ENCODE data around the gene SATB2. TPM values are rescaled to one million over a fixed set of nuclear protein-coding genes. Genes with fewer than 3 reads are reported as not detected.

The SATB2 gene
- total RNA-seq, 4 donors from 2014 or later = 62.0 to 104 (median 91.1) TPM

DNA sequence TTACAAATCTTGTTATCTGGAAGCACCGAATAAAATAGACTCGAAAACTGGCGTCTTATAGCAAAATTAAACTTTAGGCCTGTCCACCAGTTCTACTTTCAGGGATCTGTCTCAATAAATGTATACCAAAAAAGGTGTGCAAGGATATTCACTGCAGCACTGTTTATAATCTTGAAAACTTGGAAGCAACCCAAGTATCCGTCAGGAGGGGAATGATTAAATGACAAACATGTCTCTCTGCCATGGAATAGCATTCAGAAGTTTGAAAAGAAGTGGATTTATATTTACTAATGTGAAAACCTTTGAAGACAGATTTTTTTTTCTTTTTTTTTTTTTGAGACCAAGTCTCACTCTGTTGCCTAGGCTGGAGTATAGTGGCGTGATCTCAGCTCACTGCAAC is 32.3 kb upstream of the SATB2 start:
- H3K27ac ChIP-seq = no peak overlapping the region
- TF ChIP-seq, protein P1, sequence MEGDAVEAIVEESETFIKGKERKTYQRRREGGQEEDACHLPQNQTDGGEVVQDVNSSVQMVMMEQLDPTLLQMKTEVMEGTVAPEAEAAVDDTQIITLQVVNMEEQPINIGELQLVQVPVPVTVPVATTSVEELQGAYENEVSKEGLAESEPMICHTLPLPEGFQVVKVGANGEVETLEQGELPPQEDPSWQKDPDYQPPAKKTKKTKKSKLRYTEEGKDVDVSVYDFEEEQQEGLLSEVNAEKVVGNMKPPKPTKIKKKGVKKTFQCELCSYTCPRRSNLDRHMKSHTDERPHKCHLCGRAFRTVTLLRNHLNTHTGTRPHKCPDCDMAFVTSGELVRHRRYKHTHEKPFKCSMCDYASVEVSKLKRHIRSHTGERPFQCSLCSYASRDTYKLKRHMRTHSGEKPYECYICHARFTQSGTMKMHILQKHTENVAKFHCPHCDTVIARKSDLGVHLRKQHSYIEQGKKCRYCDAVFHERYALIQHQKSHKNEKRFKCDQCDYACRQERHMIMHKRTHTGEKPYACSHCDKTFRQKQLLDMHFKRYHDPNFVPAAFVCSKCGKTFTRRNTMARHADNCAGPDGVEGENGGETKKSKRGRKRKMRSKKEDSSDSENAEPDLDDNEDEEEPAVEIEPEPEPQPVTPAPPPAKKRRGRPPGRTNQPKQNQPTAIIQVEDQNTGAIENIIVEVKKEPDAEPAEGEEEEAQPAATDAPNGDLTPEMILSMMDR (IDR thresholded peaks at IDR 0.05) = no peak
- no peak for TF ChIP-seq POLR2A (IDR thresholded peaks at IDR 0.05)

DNA sequence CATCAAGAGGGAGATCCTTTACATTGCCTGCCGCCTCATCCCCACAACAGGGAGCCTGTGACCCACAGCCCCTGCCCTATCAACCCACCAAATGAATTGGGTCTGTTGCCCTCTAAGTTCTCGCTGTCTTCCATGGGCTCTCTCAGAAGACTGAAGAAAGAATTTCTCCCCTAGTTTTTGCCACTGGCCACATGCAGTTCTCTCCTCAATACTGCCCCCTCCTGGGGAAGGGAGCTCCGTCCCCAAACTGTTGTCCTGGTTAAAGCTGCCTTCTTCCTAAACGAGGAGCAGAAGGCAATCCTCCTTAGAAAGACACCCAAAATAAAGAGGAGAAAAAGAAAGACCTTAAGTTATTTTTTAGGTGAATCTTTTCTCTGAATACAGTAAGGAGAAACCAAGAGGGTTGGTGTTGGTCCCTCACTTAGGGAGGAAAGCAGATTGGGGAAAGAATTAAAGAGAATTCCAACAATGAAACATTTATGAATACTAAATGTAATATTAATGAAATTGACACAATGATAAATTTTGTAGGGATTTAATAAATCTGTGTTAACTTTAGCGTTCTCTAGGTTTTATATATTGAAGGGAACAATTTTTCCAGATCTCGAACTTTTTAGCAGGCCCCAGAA is 31.1 kb upstream of the SATB2 start:
- H3K9me3 ChIP-seq = no peaks in the 10 kb centered on the region
- no peaks in the 10 kb centered on the region for H3K4me1 ChIP-seq
- no peak overlapping the region for H3K4me3 ChIP-seq
- no peak overlapping the region for H3K27ac ChIP-seq
- TF ChIP-seq POLR2A (IDR thresholded peaks at IDR 0.05) = no peak
- TF ChIP-seq, protein P1 (IDR thresholded peaks at IDR 0.05) = peak in 5 of 6 experiments; percentile 7 to 70 (median 60)
- H3K27me3 ChIP-seq = no peaks in the 10 kb centered on the region
- DNase-seq = peak in 1 of 3 donors; percentile 76
- H3K36me3 ChIP-seq = no peaks in the 10 kb centered on the region

More for the DNA sequence above, 32.3 kb upstream of the SATB2 start:
- H3K36me3 ChIP-seq = no peaks in the 10 kb centered on the region
- no peak for DNase-seq
- H3K4me3 ChIP-seq = no peak overlapping the region
- no peaks in the 10 kb centered on the region for H3K9me3 ChIP-seq
- H3K4me1 ChIP-seq = no peaks in the 10 kb centered on the region
- H3K27me3 ChIP-seq = no peaks in the 10 kb centered on the region

DNA sequence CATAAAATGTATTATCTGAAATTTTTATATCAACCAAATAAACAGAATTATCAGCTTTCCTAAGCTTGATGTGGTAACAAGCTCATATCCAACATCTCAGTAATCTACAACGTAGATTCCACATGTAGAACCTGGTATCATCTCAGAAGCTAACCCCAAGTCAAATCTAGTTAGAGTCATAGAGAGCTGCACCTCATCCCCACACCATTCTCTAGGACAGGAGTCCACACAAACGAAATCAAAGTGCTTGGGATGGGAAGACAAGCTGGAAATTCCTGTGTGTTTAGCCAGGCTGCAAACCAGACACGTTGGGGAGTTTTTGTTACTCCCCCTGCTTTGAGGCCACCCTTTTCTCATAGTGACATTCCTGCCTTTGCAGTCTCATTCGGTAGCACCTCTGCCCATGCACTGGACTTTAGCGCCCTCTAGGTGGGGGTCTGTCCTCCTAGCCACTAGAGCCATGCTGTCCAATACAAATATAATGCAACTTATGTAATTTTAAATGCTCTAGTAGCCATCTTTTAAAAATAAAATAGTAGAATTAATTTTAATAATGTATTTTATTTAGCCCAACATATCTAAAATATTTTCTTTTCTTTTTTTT is 28.1 kb upstream of the SATB2 start:
- TF ChIP-seq POLR2A (IDR thresholded peaks at IDR 0.05) = no peak
- TF ChIP-seq, protein P1 (IDR thresholded peaks at IDR 0.05) = peak in 4 of 6 experiments; percentile 16 to 63 (median 54)
- Histone ChIP-seq H3K9me3 (no peaks in the 10 kb centered on the region), H3K4me1 (no peaks in the 10 kb centered on the region), H3K27ac (no peak overlapping the region), H3K27me3 (no peaks in the 10 kb centered on the region), H3K36me3 (no peaks in the 10 kb centered on the region), H3K4me3 (no peak overlapping the region)
- peak in 2 of 3 donors; percentile 68 to 79 for DNase-seq

DNA sequence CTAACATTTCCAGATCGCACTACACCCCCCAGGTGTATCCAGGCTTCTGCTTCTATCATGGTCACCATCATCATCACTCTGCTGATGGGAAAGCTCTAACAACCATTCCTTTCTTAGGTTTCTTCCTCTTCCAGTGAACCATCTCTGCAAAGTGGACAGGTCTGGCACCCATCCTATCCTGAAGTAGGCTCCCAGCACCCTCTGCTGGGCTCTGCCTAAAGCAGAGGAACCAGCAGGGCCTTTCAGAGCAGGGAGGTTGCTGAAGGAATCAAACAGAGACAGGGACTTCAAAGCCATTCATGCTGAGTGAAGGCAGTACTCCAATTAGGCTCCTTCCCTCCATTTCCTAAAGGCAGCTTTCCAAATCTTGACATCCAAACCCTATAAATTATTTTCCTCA is 27.2 kb upstream of the SATB2 start:
- Histone ChIP-seq H3K4me1 (no peaks in the 10 kb centered on the region), H3K4me3 (no peak overlapping the region), H3K27me3 (no peaks in the 10 kb centered on the region), H3K36me3 (no peaks in the 10 kb centered on the region), H3K27ac (no peak overlapping the region), H3K9me3 (no peaks in the 10 kb centered on the region)
- DNase-seq = no peak
- no peak for TF ChIP-seq POLR2A (IDR thresholded peaks at IDR 0.05)
- TF ChIP-seq, protein P1 (IDR thresholded peaks at IDR 0.05) = peak in 2 of 6 experiments; percentile 12 to 15

DNA sequence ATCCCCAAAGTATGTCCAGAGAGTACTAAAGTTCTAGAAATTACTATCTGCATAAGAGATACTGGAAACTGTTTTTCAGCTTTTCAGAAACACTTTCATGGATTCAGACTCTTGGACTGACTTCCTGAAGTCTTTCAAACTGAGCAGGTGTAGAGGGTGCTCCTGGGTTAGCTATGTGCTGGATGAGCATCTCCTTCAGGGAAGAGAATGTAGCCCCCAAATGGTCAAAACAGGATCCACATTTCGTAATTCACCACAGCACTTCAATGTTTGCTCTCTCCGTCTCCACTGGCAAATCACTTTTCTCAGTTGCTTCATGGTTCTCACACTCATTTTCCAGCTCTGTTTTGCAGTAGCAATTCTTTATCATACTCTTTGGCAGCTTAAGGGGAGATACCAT is 23.2 kb upstream of the SATB2 start:
- DNase-seq = no peak

More for the DNA sequence above, 23.2 kb upstream of the SATB2 start:
- Histone ChIP-seq H3K27ac (no peak overlapping the region), H3K27me3 (no peaks in the 10 kb centered on the region), H3K4me3 (no peak overlapping the region), H3K4me1 (no peaks in the 10 kb centered on the region), H3K36me3 (no peaks in the 10 kb centered on the region), H3K9me3 (no peaks in the 10 kb centered on the region)
- TF ChIP-seq, protein P1 (IDR thresholded peaks at IDR 0.05) = no peak
- no peak for TF ChIP-seq POLR2A (IDR thresholded peaks at IDR 0.05)
